Activated CD4-positive, alpha-beta T cell treated with anti-CD3 and anti-CD28 coated beads for 48 hours (primary cell): ENCODE results near the gene RTN4.

ENCODE experiments used
- DNase-seq: peaks from one replicate; pipeline ENCODE4 v3.0.0-alpha.2; 2020

The RTN4 gene

DNA sequence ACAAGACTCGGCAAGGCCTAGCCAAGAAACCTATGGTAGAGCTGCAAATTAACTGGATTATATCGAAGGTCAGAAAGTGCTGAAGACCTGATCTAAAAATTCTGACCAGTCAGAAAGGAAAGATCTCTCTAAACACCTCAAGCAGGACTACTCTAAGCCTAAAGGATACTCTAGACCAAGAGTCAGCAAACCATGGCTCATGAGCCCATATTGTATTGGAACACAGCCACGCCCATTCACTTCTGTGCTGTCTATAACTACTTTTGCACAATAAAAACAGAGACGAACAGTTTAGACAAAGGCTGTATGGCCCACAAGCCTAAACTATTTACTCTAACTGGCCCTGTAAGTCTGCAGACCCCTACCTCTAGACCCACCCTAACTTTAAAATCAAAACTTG lies 18.7 kb downstream of the RTN4 start:
- no peak for DNase-seq

DNA sequence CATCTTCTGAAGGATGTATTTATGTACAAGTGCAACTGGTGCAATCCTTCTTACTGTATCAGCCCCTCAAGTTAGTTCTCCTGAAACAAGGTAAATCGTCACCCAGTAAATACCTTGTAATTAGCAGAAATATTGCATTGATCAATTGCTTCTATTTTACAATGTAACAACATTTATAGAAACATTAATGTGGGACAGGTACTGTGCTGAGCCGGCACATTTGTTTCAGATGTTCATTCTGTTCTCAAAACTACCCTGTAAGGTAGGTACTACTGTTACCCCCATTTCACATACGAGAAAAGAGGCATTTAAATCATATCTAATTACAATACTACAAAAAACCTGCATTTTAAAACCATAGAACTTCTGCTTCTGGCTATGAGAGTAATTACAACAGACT lies 19.5 kb downstream of the RTN4 start:
- no peak for DNase-seq

DNA sequence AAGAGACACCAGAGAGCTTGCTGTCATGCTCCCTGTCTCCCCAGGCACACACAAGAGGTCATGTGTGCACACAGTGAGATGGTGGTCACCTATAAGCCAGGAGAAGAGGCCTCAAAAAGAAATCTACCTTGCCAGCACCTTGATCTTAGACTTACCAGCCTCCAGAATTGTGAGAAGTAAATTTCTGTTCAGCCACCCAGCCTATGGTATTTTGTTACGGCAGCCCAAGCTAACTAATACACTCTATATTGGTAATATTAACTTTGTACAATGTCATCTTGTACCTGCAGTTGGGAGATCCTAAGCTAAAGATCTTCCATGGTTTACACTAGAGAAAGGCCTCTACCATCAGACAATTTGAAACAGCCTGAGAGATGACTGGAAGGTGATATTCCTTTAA lies 21.2 kb downstream of the RTN4 start:
- no peak for DNase-seq

DNA sequence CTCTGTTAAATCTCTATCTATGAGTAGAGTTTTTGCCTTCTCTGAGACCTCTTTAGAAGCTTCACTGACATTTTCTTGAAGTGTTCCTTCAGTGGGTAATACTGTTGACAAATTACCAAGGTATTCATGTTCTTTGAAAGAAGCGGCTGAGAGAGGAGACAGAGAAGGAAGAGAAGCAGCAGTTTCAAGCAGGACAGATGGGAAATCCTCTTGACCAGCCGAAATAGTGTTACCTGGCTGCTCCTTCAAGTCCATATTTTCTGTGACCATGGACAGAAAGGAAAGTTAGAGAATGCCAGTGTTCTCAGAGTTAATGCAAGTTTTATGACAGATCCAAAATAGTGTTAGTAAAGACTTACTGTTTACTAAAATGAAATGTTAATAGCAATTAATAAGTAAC lies 23.0 kb downstream of the RTN4 start:
- no peak for DNase-seq

DNA sequence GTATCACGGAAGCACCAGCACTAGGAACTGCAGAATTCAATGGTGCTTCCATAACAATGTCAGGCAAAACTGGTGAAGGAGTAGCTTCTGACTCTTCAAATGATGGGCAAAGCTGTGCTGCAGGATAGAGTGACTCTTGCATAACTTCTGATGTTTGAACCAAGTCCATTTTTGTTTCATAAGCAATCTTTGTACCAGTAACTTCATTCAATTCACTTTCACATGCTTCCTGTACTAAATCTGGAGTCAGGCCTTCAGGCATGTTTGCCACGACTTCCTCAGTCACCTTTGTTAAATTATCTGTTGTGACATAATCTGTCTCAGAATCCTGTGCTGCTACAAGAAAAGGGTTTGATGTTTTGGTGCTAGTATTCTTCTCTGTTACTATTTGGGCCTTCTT lies 24.0 kb downstream of the RTN4 start:
- no peak for DNase-seq

DNA sequence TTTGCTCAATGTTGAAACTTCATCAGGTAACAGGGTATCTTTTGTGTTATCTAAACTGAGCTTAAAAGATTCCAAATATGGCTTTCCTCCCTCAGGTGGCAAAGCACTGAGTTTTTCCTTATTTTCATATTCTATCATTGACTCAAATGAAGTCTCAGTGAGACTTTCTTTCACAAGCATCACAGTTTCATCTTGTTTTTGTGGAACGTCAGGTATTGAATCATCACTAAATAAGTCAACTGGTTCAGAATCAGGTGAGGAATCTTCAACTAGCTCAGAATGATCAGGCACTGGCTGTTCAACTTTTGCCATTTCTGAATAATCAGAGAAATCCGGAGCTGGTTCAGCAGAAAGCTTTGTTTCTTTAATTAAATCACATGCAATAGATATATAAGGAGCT lies 24.6 kb downstream of the RTN4 start:
- no peak for DNase-seq

DNA sequence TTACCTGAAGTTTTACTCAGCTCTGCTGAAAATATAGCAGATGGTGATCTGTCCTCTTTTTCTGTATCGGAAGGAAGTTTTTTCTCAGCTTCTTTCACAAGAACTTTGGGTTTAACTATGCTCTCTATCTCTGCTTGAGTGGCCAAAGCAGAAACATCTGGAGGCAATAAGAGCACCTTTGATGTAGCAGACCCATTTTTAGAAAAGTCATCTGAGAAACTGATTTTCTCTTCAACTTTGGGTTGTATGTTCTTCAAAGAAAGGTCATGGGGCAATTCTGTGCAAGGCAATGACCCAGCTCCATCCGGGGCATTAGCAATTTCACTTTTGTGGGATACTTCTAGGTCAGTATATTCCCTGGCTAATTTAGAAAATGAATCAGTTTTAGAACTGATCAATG lies 25.2 kb downstream of the RTN4 start:
- no peak for DNase-seq

DNA sequence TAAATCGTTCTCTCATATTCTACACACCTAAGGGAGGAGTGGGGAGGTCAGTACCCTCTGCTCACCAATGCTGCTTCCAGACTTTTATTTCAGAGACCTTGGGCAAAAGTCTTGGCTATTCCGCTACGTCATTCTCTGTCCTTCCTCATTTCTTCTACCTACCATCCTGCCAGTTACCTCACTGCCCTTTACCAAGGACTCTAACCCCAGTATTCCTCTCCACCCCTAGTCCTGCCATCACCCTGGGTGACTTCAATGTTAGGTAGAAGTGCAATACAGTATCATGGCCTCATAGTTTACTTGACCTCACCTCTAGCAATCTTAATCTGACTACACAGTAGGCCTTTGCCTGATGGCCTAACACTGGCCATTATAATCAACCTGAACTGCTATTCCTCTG lies 27.8 kb downstream of the RTN4 start:
- no peak for DNase-seq

DNA sequence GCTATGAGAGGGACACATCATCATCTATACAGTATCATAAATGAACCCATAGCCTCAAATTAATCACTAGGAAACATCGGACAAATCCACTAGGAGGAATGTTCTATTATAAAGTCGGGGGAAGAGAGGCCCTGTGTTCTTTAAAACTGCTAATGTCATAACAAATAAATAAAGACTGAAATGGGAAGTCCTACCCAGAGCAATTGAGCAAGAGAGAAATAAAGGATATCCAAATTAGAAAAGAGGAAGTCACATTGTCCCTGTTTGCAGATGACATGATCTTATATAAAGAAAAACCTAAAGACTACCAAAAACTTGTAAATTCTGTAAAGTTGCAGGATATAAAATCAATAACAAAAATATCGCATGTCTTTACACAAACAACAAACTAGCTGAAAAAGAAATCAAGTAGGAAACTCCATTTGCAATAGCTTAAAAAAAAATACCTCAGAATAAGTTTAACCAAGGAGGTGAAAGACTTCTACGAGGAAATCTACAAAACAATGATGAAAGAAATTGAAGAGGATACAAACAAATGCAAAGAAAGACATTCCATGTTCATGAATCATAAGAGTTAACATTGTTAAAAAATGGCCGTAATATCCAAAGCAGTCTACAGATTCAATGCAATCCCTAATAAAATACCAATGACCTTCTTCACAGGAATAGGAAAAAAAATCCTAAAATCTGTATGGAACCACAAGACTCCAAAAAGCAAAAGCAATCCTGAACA lies 30.6 kb downstream of the RTN4 start:
- DNase-seq, result no peak

DNA sequence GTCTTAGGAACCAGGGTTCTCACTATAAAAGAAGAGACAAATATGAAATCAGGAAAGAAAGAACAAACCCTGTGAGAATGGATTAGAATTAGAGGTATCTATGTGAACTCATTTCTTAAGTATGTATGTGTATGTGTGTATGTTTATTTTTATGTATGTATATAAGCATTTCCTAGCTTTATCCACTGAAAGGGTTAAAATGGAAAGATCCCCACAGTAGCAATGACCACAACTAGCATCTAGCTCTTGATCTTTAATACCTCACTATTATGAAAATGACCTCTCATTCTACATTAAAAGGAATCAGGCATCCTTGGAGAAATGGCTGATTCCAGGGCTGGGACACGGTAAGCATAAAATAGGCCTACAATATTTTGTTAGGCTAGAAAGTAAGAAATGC lies 31.6 kb downstream of the RTN4 start:
- no peak for DNase-seq

DNA sequence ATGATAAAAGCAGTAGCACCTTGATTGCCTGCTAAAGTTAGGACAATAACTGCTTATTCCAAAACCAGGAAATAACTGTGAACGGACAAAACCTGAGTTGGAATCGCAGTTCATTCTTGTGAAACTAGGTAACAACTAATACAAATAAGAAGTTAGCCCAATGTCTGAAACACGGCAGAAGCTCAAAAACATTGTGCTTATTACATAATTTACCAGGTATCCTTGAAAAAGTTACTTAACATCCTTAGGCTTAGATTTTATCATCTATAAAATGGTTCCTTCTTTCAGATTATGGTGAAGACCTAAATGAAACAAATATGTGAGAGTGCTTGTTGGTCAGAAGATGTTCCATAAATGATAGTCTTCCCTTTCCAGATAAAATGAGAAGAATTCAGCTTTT lies 32.4 kb downstream of the RTN4 start:
- no peak for DNase-seq

DNA sequence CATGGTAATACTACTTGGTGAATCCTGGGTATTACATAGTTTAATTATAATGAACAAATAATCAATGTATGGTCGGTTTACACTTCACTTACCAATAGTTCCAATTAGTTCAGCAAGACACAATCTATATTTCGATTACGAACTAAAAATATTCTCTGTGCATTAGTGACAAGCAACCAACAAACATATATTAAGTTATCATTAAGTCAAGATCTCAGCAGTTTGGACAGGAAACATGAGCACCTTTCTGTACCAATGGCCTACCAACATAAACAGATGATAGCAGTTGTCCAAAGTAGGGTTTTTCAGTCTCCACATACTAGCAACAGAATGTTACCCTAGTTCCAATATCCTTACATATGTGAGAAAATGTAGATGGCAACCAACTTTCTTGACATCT lies 32.8 kb downstream of the RTN4 start:
- DNase-seq, result no peak

DNA sequence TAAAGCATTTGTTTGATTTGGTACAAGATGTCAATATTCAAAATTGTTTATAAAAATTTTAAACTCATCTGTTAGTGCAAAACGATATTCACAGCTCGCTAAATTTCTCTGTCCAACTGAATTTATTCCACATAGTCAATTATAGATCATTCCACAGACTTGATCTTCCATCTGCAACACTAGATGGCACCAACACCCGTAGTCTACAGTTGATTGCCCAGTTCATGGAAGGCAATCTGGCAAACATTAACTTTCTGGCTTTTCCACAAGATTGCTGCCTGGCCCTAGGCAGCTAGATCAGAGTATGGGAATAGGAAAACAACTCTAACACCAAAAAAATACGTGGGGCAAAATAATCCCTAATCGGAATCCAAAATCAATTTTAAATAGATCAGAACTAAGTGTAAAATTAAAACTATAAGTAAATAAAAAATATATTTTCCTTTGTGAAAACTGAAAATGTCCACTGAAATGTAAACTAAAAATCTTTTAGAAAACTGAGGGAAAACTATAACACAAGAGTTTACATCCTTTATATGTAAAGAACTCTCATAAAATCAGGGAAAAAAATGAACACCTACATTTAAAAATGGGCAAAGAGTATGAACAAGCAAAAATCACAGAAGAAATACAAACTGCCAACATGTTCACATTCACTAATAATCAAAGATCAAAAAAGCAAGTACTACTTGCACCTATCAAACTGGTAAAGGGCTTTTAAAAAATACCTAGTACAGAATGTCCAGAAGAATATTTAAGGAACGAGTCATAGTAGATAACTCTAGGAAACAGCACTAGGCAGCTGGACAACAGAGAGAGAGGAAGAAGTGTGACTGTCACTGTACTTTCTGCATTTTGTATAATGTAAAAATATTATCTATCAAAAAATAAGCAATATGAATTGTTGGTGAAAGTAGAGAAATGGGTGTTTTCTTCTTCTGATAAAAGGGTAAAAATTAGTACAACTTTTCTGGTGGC lies 35.0 kb downstream of the RTN4 start:
- DNase-seq, result peak; percentile 25

DNA sequence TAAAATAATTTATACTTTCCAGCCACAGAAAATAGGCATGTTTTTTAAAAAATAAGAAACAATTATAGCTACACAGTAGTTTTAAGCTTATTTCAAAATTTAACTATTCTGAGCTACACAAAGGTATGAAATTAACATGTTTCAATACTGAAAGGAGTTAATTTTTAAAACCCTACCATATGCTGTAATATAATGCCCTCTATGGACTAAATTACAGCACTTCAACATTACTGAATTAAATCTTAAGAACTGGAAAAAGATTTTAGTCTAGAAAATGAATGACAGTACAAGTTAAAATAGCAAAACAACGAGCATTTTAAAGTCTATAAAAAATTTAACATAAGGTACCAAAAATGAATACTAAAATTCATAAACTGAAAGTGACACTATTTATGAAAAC lies 36.3 kb downstream of the RTN4 start:
- DNase-seq, result no peak

DNA sequence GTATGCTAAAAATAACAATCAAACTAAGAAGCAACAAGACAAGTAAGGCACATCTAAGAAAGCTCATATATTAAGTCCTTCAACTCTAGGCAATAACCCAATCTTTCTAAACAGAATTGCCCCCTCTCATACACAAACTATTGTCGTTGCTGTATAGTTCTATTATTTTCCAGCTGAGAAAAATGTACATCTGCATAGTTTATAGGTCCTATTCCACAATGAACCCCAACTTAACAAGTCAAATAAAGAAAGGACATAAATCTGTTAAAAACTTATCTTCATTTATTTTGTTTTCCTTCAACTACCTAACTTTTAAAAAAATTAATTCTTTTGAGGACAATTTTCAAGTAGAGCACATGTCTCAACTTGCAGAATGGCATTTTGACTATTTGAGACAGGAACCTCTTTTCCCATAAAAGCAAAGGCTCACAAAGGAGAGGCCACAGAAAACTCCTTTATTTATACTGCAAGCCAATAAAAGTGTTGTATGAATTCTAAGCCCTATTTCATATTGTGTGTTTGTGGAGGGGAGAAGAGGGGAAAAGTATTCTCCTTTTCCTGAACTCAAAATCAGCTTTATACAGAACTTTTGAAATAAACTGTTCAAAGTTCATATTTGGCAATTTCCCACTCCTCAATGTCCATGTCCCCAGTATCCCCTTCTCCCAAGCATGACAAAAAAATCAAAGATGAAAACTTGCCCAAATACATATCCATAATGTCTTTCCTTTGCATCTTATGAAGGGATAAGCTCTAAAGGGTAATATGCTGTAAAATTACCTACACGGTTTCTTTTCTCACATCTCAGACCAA lies 37.4 kb downstream of the RTN4 start:
- DNase-seq, result no peak

DNA sequence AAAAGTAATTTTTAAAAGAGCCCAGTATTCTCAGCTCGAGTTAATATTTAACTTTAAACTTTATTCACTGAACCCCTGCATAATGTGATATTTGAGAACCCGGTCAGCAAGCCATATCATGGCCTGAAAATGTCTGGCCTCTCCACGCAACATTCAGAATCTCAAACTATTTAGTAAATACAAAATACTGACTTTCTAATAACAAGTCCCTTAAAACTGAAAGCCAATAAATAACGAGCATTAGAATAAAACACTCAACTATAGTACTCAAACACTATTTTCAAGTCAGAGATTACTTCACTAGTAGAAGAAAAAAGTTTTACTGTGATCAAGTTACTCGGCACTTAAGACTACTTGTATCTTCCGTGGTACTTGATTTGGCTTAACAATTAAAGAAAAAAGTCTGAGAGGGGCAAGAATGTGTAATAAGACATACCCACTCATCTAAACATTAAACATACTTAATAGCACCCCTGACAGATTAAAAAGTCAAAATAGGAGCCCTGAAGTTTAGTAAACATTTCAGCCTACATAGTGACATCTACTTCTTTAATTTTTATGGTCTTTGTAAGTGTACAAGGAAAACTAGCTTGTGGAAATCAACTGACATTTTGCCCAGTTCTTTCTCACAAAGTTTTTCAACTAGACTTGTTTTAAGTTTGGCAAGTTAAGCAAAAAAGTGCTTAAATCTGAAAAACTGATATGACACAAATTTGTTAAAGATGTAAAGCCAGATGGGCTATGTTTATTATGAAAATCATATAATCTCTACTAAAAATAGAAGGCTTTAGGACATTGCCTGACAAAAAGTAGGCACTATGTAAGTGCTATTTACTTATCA lies 38.2 kb downstream of the RTN4 start:
- DNase-seq, result no peak

DNA sequence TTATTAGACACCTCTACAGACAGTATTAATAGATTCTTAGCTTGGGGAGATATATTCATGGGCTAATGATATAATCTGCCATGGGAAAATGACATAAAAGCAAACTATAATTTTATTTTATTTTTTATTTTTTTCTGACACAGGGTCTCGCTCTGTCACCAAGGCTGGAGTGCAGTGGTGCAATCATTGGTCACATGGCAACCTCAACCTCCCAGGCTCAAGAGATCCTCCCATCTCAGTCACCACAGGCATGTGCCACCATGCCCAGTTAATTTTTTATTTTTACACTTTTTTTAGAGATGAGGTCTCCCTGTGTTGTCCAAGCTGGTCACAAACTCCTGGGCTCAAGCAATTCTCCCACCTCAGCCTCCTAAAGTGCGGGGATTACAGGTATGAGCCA lies 39.3 kb downstream of the RTN4 start:
- no peak for DNase-seq

DNA sequence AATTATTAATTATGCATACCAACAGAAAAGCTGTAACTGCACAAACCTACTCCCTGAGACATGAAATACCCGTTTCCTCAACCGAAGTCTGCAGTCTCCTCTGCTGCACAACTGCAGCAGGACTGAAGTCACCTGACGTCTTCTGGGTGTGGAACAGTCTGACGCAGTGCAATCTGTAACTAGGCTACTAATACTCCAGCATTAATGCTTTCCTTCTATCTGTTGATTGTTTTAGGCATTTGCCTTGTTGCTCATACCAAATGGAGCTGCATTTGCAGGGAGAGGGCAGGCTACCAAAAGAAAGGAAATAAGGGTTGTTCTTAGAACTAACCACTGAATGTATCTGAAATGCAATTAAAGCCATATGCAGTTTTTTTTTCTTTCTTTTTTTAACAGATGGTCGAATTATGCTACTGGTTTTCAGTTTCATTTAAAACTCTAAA lies 40.1 kb downstream of the RTN4 start:
- DNase-seq, result peak; percentile 20

DNA sequence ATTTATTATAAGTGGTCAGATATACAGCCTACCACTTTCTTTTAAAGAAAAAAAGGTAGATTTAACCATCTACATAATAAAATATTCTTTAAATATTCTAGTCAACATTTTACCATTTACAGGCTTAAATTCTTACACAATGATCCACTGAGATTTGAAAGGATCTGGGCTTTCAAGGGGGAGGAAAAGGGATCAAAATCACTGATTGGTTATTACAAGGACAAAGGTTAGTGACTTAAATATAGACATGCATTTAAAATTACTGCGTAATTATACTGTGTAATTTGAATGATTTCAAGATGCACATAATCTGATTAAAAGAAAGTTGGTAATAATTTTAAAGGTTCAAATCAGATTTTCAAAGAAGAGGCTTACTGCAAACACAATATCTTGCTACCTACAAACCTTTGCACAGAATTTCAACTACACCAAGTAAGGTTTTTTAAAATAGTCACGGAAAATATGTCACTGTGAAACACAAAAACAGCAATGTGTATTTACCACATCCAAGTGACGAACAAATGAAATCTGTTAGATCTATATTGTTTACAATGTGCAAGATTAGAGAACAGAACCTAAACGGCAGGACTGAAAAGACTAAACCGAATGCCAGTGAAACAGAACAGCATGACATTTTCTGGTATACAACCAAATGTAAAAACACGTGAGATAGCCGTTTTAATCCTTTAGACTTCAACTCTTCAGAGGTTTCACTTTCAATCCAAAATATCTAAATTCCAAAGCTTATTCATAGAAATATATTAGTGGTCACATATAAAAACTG lies 40.8 kb downstream of the RTN4 start:
- no peak for DNase-seq

DNA sequence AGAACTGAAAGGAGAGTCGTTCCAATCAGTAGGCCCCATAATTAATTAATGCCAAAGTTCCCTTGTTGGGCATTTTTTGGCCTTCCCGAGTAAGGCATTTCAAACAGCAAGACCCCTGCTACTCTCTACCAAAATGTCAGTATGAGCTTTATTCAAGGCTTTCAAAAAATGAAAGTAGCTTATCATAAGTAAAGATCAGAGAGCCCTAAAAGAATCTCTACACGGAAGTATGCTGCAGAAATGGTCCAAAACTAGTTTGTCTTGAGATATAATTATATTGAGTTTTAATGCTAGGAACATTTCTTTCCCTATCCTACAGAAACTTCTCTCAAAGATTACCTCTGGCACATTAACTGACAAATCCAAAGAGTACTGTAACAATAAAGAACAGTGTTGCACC lies 43.9 kb downstream of the RTN4 start:
- no peak for DNase-seq
